GM19351 (cell line): ENCODE measurements around the gene FAM117B.
"Not testable (repeated sequence)": the region's sequence is repeated elsewhere in the genome, so short reads cannot be mapped to it uniquely, and the experiment has no call there.

Experiments used
- ATAC-seq: cut with Tn5 transposase; IDR thresholded peaks from one replicate; pipeline ENCODE4 v1.9.1; 2021; ENCODE audit warnings: mild to moderate bottlenecking, moderate library complexity; ENCODE audit not compliant: unreplicated experiment

The FAM117B gene

GRCh38 chr2:202756598-202756997 lies 121.8 kb downstream of the FAM117B start:
- ATAC-seq: no peak

GRCh38 chr2:202757339-202757738 lies 122.6 kb downstream of the FAM117B start:
- no peak for ATAC-seq

GRCh38 chr2:202758128-202758527 lies 123.4 kb downstream of the FAM117B start:
- no peak for ATAC-seq

GRCh38 chr2:202758604-202759003 lies 123.8 kb downstream of the FAM117B start:
- ATAC-seq: no peak

- ATAC-seq: no peak
Measured at GRCh38 chr2:202760848-202761247, 126.1 kb downstream of the FAM117B start.

DNA sequence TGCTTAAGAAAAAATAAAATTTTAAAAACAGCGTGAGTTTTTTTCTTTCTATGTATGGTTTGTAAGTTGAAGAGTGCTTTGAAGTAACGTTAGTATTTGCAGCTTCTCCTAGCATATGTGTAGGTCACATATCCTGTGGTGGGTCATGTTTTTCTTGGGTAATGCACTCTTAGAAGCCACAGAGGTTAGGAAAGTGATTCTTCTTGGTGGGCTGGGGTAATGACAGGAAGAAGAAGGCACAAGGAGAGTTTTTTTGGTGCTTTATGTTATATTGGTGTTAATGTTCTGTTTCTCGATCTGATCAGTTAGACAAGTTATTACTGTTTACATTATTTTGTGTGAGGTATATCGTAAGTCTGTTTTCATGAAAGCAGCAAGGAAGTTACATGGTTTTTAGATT lies 127.8 kb downstream of the FAM117B start:
- ATAC-seq: no peak

GRCh38 chr2:202763916-202764315 lies 129.1 kb downstream of the FAM117B start:
- no peak for ATAC-seq

DNA sequence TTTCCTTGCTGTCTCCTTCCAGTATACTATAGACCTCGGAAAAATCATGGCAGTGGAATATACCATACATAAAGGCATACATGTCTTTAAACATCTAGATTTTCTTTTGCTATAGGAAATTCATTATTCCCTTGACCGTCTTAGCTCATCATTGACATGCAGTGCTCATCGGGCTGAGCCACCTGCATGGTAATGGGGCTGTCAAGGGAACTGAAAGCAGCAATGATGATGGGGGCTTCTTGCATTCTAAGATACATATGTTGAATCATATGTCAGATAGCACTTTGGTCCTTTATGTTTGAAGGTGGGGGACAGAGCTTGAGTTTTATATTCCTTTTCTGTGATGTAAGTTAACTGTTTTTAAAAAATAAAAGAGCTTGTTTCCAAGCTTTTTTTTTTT lies 130.2 kb downstream of the FAM117B start:
- no peak for ATAC-seq

- no peak for ATAC-seq
Measured at GRCh38 chr2:202765436-202765835, 130.7 kb downstream of the FAM117B start.

DNA sequence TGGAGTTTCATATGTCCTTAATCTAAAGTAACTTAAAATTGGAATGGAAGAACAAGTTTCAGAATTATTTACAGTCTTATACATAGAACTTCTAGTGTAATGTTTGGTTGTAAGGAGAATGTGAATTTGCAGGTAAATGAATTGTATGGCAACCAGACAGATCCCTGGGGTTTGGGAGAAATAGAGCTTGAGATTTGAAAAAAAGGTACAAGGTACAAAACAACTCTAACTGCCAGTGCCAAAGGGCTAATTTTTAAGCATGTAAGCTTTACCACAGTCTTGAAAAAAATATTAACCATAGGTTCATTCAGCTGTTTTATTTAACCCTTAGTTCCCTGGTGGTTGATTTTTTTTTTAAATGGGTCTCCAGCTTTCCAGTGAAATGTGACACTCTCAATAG lies 133.5 kb downstream of the FAM117B start:
- no peak for ATAC-seq

GRCh38 chr2:202769201-202769600 lies 134.4 kb downstream of the FAM117B start:
- no peak for ATAC-seq

GRCh38 chr2:202771336-202771735 lies 136.6 kb downstream of the FAM117B start:
- no peak for ATAC-seq

- ATAC-seq: no peak
Measured at GRCh38 chr2:202771741-202772460, 137.1 kb downstream of the FAM117B start.

GRCh38 chr2:202773301-202773973 lies 138.7 kb downstream of the FAM117B start:
- no peak for ATAC-seq

DNA sequence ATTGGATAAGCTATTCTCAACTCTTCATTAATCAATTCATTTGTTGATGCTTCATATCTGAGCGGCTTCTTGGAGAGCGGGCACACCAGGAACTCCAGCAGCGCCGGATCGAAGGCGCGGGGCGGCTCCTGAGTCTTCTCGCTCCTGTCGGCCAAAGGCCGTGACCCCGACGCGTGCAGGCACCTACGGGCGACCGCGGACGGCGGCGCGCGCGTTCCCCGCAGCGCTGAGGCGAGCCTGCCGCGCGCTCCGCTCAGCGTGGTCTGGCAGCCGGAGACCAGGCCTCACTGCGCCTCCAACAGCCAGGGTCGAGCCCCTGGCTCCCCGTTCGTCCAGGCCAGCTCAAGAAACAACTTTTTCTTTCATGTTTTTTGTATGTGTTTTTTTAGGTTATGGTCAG lies 139.3 kb downstream of the FAM117B start:
- no peak for ATAC-seq

DNA sequence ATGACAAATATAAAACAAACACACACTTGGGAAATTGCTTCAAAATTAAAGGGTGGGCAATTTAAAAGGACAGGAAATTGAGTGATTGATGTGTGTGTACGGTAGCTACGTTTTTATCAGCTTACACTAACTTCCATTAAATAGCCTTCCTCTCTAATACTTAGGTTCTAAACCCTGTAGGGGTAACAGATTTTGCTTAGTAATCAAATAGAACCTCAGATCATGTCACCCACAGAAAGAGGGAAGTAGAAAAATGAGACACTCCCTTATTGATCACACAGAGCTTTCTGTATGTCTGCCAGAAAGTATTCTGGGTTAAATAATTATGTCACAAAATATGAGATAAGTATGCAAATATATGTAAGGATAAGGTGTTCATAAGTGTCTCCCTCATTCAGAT lies 143.4 kb downstream of the FAM117B start:
- ATAC-seq: no peak

DNA sequence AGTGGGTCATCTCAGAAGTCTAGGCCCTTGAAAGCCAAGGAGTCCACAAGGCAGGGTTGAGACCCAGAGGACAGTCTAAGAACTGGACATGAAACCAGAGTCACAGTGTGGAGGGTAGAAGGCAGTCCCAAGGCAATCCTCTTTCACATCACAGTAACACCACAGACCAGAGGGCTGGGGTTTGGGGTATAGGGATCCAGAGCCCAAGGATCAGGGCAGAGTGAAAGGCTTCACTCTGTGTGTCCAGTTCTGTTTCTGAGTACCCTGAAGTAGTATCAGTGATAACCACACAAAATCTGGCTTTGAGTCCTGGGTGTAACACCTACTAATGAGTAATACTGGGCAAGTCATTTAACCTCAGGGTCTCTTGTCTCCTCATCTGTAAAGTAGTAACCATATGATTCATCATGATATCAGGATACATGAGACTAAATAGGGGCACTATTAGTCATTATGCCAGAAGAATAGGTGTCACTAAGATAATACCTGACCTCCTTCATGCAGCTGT lies 145.8 kb downstream of the FAM117B start:
- peak; percentile 93 for ATAC-seq

DNA sequence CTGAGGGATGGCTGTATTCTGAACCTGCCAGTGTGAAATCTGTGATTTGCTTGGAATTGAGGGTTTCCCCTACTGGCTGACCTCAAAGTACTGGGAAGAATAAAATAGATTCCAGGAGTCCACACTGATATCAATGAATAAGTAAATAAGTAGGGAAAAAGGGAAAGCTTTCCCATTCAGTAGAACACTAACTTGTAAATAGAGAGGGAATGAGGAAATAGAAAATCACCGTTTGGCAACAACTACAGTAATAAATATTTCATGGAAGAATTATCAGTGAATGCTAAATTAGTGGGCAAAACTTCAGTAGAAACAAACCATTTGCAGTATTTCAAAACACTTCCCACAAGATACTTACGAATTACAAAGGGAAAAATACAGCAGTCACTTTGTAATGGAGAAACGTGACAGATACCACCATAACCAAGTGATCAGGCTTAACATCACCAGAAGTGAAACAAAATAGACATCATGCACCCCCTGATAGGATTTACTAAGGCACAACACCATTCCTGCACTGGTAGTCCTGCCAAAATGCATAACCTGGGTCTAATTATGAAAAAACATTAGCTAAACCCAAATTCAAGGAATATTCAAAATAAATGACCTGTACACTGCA lies 148.3 kb downstream of the FAM117B start:
- no peak for ATAC-seq

DNA sequence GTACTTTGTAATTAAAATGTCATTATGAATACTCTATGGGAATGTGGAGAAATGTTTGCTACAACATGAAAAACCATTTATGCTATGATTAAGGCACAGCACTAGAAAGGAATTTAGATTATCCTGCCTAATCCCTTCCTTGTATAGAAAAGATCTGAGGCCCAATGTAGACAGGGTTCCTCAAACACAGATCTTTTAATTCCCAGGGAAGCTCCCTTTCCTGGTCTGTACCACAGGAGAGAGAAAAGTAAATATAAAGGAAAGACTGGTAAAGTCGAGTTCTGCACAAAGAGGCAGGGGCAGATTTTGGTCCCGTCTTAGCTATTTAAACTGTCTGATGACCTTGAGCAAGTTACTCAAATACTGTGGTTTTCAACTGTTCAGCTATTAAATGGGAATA lies 152.1 kb downstream of the FAM117B start:
- no peak for ATAC-seq

GRCh38 chr2:202790676-202791075 lies 155.9 kb downstream of the FAM117B start:
- no peak for ATAC-seq

DNA sequence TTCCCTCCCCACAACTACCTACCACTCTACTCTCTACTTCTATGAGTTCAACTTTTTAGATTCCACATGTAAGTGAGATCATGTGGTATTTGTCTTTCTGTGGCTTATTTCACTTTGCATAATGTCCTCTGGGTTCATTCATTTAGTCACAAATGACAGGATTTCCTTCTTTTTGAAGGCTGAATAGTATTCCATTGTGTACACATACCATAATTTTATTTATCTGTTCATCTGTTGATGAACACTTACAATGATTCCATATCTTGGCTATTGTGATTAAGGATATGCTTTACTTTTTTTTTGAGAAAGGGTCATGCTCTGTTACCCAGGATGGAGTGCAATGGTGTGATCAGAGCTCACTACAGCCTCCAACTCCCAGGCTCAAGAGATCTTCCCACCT lies 163.2 kb downstream of the FAM117B start:
- no peak for ATAC-seq

DNA sequence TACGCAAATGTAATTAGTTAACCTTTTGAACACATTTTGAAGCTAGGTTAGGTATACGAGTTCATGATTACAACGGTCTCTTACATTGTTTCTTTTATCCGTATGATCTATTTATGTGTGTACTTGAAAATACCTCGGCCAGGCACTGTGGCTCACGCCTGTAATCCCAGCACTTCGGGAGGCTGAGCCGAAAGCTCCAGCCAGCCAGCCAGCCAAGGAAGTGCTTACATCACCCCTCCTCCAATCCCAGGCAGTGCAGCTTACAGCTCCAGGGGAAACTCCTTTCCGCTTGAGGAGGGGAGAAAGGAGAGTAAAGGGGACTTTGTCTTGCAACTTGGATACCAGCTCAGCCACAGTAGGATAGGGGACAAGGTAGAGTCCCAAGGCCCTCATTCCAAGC lies 171.1 kb downstream of the FAM117B start:
- ATAC-seq: not testable (repeated sequence)
